GM23248 (cell line): ENCODE data around the gene CCDC91.

Source experiments
- EZH2 ChIP-seq: fragments of 200-600 bp; sonication (generic); IDR thresholded peaks from 2 replicates; pipeline ENCODE4 v1.6.1; 2018; ENCODE audit warnings: antibody characterized with exemption, mild to moderate bottlenecking; ENCODE audit not compliant: insufficient read depth, poor library complexity, severe bottlenecking
- EZH2phosphoT487 ChIP-seq: fragments of 200-600 bp; sonication (generic); IDR thresholded peaks from 2 replicates; pipeline ENCODE4 v1.6.1; 2018; ENCODE audit warnings: antibody characterized with exemption, moderate library complexity, mild to moderate bottlenecking, low read depth; ENCODE audit not compliant: insufficient read depth

GRCh38 chr12:28568704-28569103, 378.4 kb downstream of the CCDC91 start:
- no peak for TF ChIP-seq EZH2
- no peak for TF ChIP-seq EZH2phosphoT487
